ENCODE measurements around the gene ZNF75A.

DNA sequence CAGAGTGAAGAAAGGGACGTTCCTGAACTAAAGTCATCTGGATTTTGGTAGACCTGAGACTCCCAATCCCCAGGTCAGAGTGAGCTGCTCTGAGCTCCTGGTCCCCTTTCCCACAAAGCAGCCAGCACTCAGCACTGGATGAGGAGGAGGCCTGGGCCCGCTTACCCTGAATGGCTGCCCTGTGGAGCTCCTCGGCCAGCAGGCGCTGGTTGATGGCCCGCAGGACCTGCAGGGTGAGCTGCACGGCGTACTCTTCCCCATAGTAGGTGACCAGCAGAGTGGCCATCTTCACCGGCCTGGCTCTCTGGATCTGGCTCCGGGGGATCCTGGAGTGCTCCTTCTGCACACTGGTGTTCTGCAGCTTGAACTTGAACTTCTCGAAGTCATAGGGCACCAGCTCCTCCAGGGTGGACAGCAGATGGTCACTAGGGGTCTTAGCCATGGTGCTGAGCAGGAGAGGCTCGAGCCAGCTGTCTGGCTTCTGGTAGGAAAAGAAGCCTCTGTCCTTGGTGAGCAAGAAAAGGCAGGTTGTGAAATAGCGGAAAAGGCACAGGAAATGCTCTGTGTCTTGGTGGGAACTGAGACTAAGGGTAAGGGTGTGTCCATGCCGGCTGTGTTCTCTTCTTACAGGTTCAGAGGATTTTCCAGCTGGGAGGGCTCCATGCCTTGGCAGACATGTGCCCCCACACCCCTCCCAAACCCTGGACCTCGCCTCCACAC, 49.0 kb upstream of the ZNF75A start, which contains the start of gene MEFV:
- TF ChIP-seq, protein P1, sequence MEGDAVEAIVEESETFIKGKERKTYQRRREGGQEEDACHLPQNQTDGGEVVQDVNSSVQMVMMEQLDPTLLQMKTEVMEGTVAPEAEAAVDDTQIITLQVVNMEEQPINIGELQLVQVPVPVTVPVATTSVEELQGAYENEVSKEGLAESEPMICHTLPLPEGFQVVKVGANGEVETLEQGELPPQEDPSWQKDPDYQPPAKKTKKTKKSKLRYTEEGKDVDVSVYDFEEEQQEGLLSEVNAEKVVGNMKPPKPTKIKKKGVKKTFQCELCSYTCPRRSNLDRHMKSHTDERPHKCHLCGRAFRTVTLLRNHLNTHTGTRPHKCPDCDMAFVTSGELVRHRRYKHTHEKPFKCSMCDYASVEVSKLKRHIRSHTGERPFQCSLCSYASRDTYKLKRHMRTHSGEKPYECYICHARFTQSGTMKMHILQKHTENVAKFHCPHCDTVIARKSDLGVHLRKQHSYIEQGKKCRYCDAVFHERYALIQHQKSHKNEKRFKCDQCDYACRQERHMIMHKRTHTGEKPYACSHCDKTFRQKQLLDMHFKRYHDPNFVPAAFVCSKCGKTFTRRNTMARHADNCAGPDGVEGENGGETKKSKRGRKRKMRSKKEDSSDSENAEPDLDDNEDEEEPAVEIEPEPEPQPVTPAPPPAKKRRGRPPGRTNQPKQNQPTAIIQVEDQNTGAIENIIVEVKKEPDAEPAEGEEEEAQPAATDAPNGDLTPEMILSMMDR (IDR thresholded peaks at IDR 0.05): no peak
- no peak for TF ChIP-seq POLR2AphosphoS5 (IDR thresholded peaks at IDR 0.05; ENCODE audit: insufficient read depth in 1 of 2, low read depth in 1 of 2)
